Activated T-cell treated with anti-CD3 and anti-CD28 coated beads, Interleukin-2, amount 50 U/mL, for 72 hours (primary cell): ENCODE data around the gene HCN2. TPM values are rescaled to one million over a fixed set of nuclear protein-coding genes. Genes with fewer than 3 reads are reported as not detected.
"Not testable (repeated sequence)": the region's sequence is repeated elsewhere in the genome, so short reads cannot be mapped to it uniquely, and the experiment has no call there.

Experiments used
- ATAC-seq, 2 donors: fragments of 150-1000 bp; cut with Tn5 transposase; replicated peaks in 1 of 2; 2 replicates each; pipeline ENCODE4 v1.10.0; 2021; ENCODE audit warnings: moderate library complexity in 2 of 2, mild to moderate bottlenecking in 1 of 2
- DNase-seq, 2 donors: peaks; one replicate each; pipeline ENCODE4 v3.0.0; 2021 to 2022; ENCODE audit warnings: mixed read lengths in 1 of 2
- H3K27ac Mint-ChIP-seq: one replicate; pipeline ENCODE4 v1.8.0; 2022; ENCODE audit warnings: mild to moderate bottlenecking, moderate library complexity, mixed read lengths
- H3K27me3 Mint-ChIP-seq: one replicate; pipeline ENCODE4 v1.8.0; 2022; ENCODE audit warnings: low read depth, mixed read lengths
- H3K36me3 Mint-ChIP-seq, 2 donors: one replicate each; pipeline ENCODE4 v1.8.0; 2022; ENCODE audit warnings: mixed read lengths in 2 of 2, mild to moderate bottlenecking in 1 of 2; ENCODE audit not compliant: insufficient read depth in 2 of 2
- H3K4me1 Mint-ChIP-seq: one replicate; pipeline ENCODE4 v1.8.0; 2022; ENCODE audit warnings: low read depth, mixed read lengths
- H3K4me3 Mint-ChIP-seq, 2 donors: one replicate each; pipeline ENCODE4 v1.8.0; 2022; ENCODE audit warnings: mild to moderate bottlenecking in 2 of 2, mixed read lengths in 2 of 2, moderate library complexity in 2 of 2
- H3K9me3 Mint-ChIP-seq, 2 donors: one replicate each; pipeline ENCODE4 v1.8.0; 2022; ENCODE audit warnings: mixed read lengths in 2 of 2
- total RNA-seq, 2 donors: library from RNA; stranded (reverse); gene quantifications; one replicate each; pipeline ENCODE4 v1.2.3, GENCODE V29; 2022

HCN2 gene
- total RNA-seq, 2 donors from 2014 or later: 0.81 to 1.1 TPM

- peaks cover 7% of the 10 kb centered on the region for H3K27me3 Mint-ChIP-seq
- H3K4me1 Mint-ChIP-seq: peaks cover 13% of the 10 kb centered on the region
- DNase-seq (peak; percentile 72 to 75), ATAC-seq (peak; percentile 62 to 63)
- H3K27ac Mint-ChIP-seq: no peak overlapping the region
- H3K4me3 Mint-ChIP-seq: no peak overlapping the region
- no peaks in the 10 kb centered on the region for H3K9me3 Mint-ChIP-seq
- H3K36me3 Mint-ChIP-seq: no peaks in the 10 kb centered on the region
Observed at GRCh38 chr19:584240-585001, 5.3 kb upstream of the HCN2 start.

- not testable (repeated sequence) for H3K27me3 Mint-ChIP-seq, H3K4me3 Mint-ChIP-seq, ATAC-seq, H3K27ac Mint-ChIP-seq, H3K36me3 Mint-ChIP-seq, DNase-seq, H3K9me3 Mint-ChIP-seq
- H3K4me1 Mint-ChIP-seq: peaks cover 13% of the 10 kb centered on the region
Observed at GRCh38 chr19:585146-585545, 4.5 kb upstream of the HCN2 start.

GRCh38 chr19:585551-586110 is 4.0 kb upstream of the HCN2 start:
- no peak for DNase-seq
- H3K4me3 Mint-ChIP-seq: no peak overlapping the region
- no peaks in the 10 kb centered on the region for H3K9me3 Mint-ChIP-seq
- H3K36me3 Mint-ChIP-seq: no peaks in the 10 kb centered on the region
- no peak for ATAC-seq
- H3K27ac Mint-ChIP-seq: no peak overlapping the region
- H3K27me3 Mint-ChIP-seq: peaks cover 7% of the 10 kb centered on the region
- peaks cover 13% of the 10 kb centered on the region for H3K4me1 Mint-ChIP-seq

- DNase-seq: peak; percentile 77
- Mint-ChIP-seq H3K4me1 (peaks cover 13% of the 10 kb centered on the region), H3K9me3 (no peaks in the 10 kb centered on the region), H3K27me3 (peaks cover 12% of the 10 kb centered on the region), H3K4me3 (peak overlapping the region; percentile 37 to 73), H3K27ac (no peak overlapping the region), H3K36me3 (no peaks in the 10 kb centered on the region)
- ATAC-seq: peak; percentile 66 to 69
Observed at GRCh38 chr19:588093-588740, 1.5 kb upstream of the HCN2 start.

- H3K36me3 Mint-ChIP-seq: no peaks in the 10 kb centered on the region
- peak overlapping the region; percentile 65 to 73 for H3K4me3 Mint-ChIP-seq
- H3K9me3 Mint-ChIP-seq: no peaks in the 10 kb centered on the region
- H3K27ac Mint-ChIP-seq: no peak overlapping the region
- ATAC-seq (peak in 1 of 2 donors; percentile 12), DNase-seq (no peak)
- H3K27me3 Mint-ChIP-seq: peaks cover 12% of the 10 kb centered on the region
- H3K4me1 Mint-ChIP-seq: peaks cover 13% of the 10 kb centered on the region
Observed at GRCh38 chr19:588741-589692, 664 bp upstream of the HCN2 start.

- H3K4me1 Mint-ChIP-seq: peaks cover 13% of the 10 kb centered on the region
- peak; percentile 28 to 42 for ATAC-seq
- H3K4me3 Mint-ChIP-seq: peak overlapping the region in 1 of 2 donors; percentile 42
Observed at GRCh38 chr19:590396-590745, 690 bp downstream of the HCN2 start.

GRCh38 chr19:590750-591098 is 1.0 kb downstream of the HCN2 start:
- H3K27me3 Mint-ChIP-seq: peaks cover 12% of the 10 kb centered on the region
- DNase-seq: no peak
- no peaks in the 10 kb centered on the region for H3K36me3 Mint-ChIP-seq
- no peak overlapping the region for H3K27ac Mint-ChIP-seq
- H3K9me3 Mint-ChIP-seq: no peaks in the 10 kb centered on the region
- ATAC-seq: no peak
- peaks cover 13% of the 10 kb centered on the region for H3K4me1 Mint-ChIP-seq
- no peak overlapping the region for H3K4me3 Mint-ChIP-seq

More at GRCh38 chr19:590396-590745, 690 bp downstream of the HCN2 start:
- DNase-seq: peak; percentile 35 to 42
- Mint-ChIP-seq H3K36me3 (no peaks in the 10 kb centered on the region), H3K27me3 (peaks cover 12% of the 10 kb centered on the region), H3K9me3 (no peaks in the 10 kb centered on the region), H3K27ac (no peak overlapping the region)

GRCh38 chr19:591099-591958 is 1.6 kb downstream of the HCN2 start:
- Mint-ChIP-seq H3K27ac (no peak overlapping the region), H3K4me1 (peaks cover 13% of the 10 kb centered on the region), H3K4me3 (peak overlapping the region in 1 of 2 donors; percentile 44), H3K36me3 (no peaks in the 10 kb centered on the region), H3K27me3 (peaks cover 12% of the 10 kb centered on the region), H3K9me3 (no peaks in the 10 kb centered on the region)
- ATAC-seq (no peak), DNase-seq (no peak)

- H3K36me3 Mint-ChIP-seq: no peaks in the 10 kb centered on the region
- DNase-seq (no peak), ATAC-seq (no peak)
- no peaks in the 10 kb centered on the region for H3K9me3 Mint-ChIP-seq
- H3K27ac Mint-ChIP-seq: no peak overlapping the region
- peaks cover 13% of the 10 kb centered on the region for H3K4me1 Mint-ChIP-seq
- H3K27me3 Mint-ChIP-seq: peaks cover 12% of the 10 kb centered on the region
- no peak overlapping the region for H3K4me3 Mint-ChIP-seq
Observed at GRCh38 chr19:592101-592500, 2.4 kb downstream of the HCN2 start.

GRCh38 chr19:593055-593454 is 3.4 kb downstream of the HCN2 start:
- Mint-ChIP-seq H3K4me1 (peaks cover 11% of the 10 kb centered on the region), H3K9me3 (no peaks in the 10 kb centered on the region), H3K27ac (no peak overlapping the region), H3K27me3 (peaks cover 12% of the 10 kb centered on the region), H3K4me3 (no peak overlapping the region), H3K36me3 (no peaks in the 10 kb centered on the region)
- no peak for ATAC-seq
- no peak for DNase-seq

- Mint-ChIP-seq H3K9me3 (no peaks in the 10 kb centered on the region), H3K4me3 (no peak overlapping the region), H3K27ac (no peak overlapping the region), H3K4me1 (peaks cover 7% of the 10 kb centered on the region), H3K27me3 (peaks cover 12% of the 10 kb centered on the region), H3K36me3 (no peaks in the 10 kb centered on the region)
- ATAC-seq: no peak
- DNase-seq: no peak
Observed at GRCh38 chr19:593505-593904, 3.8 kb downstream of the HCN2 start.

GRCh38 chr19:594265-594870 is 4.7 kb downstream of the HCN2 start:
- H3K4me3 Mint-ChIP-seq: no peak overlapping the region
- H3K36me3 Mint-ChIP-seq: no peaks in the 10 kb centered on the region
- H3K27ac Mint-ChIP-seq: no peak overlapping the region
- peaks cover 6% of the 10 kb centered on the region for H3K27me3 Mint-ChIP-seq
- ATAC-seq (no peak), DNase-seq (no peak)
- H3K4me1 Mint-ChIP-seq: no peaks in the 10 kb centered on the region
- H3K9me3 Mint-ChIP-seq: no peaks in the 10 kb centered on the region
